PC-3 (cell line): ENCODE measurements around the gene CHKA. TPM values are rescaled to one million over a fixed set of nuclear protein-coding genes. Genes with fewer than 3 reads are reported as not detected.
A peak's percentile ranks its signal among the peaks of the same experiment; 100 is the strongest.

Source experiments
- ATAC-seq: fragments of 200-7000 bp; cut with Tn5 transposase; 2 replicates; pipeline ENCODE4 v1.9.1; 2020; ENCODE audit warnings: mild to moderate bottlenecking, moderate library complexity
- BruUV-seq: library from RNA; stranded (reverse); fragments of 400-500 nt; replicated peaks from 2 replicates; lab custom pipeline; 2021; lab: Mats Ljungman, UMichigan
- CTCF ChIA-PET: fragments of 300-600 bp; sonication (Branson Sonifier 250); formaldehyde crosslinking; loops from one replicate; lab custom pipeline; 2022; ENCODE audit warnings: antibody characterized with exemption; lab: Charles Lee
- POLR2A ChIA-PET: fragments of 300-600 bp; sonication (Branson Sonifier 250); formaldehyde crosslinking; loops from one replicate; lab custom pipeline; 2022; ENCODE audit warnings: antibody characterized with exemption; ENCODE audit not compliant: unreplicated experiment; lab: Charles Lee
- DNase-seq: peaks from one replicate; pipeline ENCODE4 v3.0.0-alpha.2; 2015
- H2AFZ ChIP-seq: fragments of 300-600 bp; sonication (generic); 2 replicates; pipeline ENCODE4 v1.6.0; 2016; ENCODE audit warnings: antibody characterized with exemption, low read length
- H3F3A ChIP-seq: fragments of 300-600 bp; sonication (generic); one replicate; pipeline ENCODE4 v1.6.0; 2017; ENCODE audit warnings: antibody characterized with exemption, low read length, control low read depth, mild to moderate bottlenecking; ENCODE audit not compliant: unreplicated experiment
- H3K27ac ChIP-seq: fragments of 300-600 bp; sonication (generic); 2 replicates; pipeline ENCODE4 v1.5.1; 2016; ENCODE audit warnings: mild to moderate bottlenecking, low read length
- H3K27me3 ChIP-seq: fragments of 300-600 bp; sonication (generic); 2 replicates; pipeline ENCODE4 v1.6.1; 2016; ENCODE audit warnings: low read length, mixed read lengths
- H3K36me3 ChIP-seq: fragments of 300-600 bp; sonication (generic); 2 replicates; pipeline ENCODE4 v1.6.1; 2016; ENCODE audit warnings: low read depth, mixed run types, low read length, mixed read lengths
- H3K4me1 ChIP-seq: fragments of 300-600 bp; sonication (generic); 2 replicates; pipeline ENCODE4 v1.5.1; 2016; ENCODE audit warnings: low read length; ENCODE audit not compliant: insufficient read depth
- H3K4me2 ChIP-seq: fragments of 300-600 bp; sonication (generic); 2 replicates; pipeline ENCODE4 v1.6.0; 2016; ENCODE audit warnings: low read length
- H3K4me3 ChIP-seq: fragments of 300-600 bp; sonication (generic); 2 replicates; pipeline ENCODE4 v1.5.1; 2016; ENCODE audit warnings: mild to moderate bottlenecking, low read length, mixed read lengths
- H3K79me2 ChIP-seq: fragments of 300-600 bp; sonication (generic); 2 replicates; pipeline ENCODE4 v1.6.1; 2017; ENCODE audit warnings: low read length, mixed read lengths
- H3K9ac ChIP-seq: fragments of 300-600 bp; sonication (generic); 2 replicates; pipeline ENCODE4 v1.6.0; 2016; ENCODE audit warnings: mild to moderate bottlenecking, low read length
- H3K9me2 ChIP-seq: fragments of 300-600 bp; sonication (generic); replicated peaks from 2 replicates; pipeline ENCODE4 v1.6.1; 2016; ENCODE audit warnings: mixed run types, low read length, mixed read lengths
- H3K9me3 ChIP-seq: fragments of 300-600 bp; sonication (generic); 2 replicates; pipeline ENCODE4 v1.6.1; 2016; ENCODE audit warnings: low read length, mixed read lengths
- H4K20me1 ChIP-seq: fragments of 300-600 bp; sonication (generic); 2 replicates; pipeline ENCODE4 v1.6.1; 2016; ENCODE audit warnings: low read length, mixed read lengths
- CTCF ChIP-seq: fragments of 300-600 bp; sonication (generic); conservative IDR thresholded peaks from 2 replicates; pipeline ENCODE4 v1.5.1; 2017; ENCODE audit warnings: antibody characterized with exemption, low read depth, mild to moderate bottlenecking, low read length
- intact Hi-C: fragments of 100-400 bp; cut with micrococcal nuclease; formaldehyde crosslinking; loops from 2 replicates; pipeline ENCODE4 v1.9.0; 2023
- microRNA-seq: library from miRNA; unstranded; fragments of <30 nt; microRNA quantifications from one replicate; pipeline ENCODE4 v1.1.0, GENCODE V29; 2020; ENCODE audit not compliant: unreplicated experiment
- total RNA-seq: library from RNA; depleted of rRNA; stranded (reverse); fragments of >200 nt; gene quantifications from 2 replicates; pipeline ENCODE4 v1.2.3, GENCODE V29; 2014; rRNA removed

Gene CHKA
- total RNA-seq, 1 experiment from 2014 or later: 57.5 TPM

DNA sequence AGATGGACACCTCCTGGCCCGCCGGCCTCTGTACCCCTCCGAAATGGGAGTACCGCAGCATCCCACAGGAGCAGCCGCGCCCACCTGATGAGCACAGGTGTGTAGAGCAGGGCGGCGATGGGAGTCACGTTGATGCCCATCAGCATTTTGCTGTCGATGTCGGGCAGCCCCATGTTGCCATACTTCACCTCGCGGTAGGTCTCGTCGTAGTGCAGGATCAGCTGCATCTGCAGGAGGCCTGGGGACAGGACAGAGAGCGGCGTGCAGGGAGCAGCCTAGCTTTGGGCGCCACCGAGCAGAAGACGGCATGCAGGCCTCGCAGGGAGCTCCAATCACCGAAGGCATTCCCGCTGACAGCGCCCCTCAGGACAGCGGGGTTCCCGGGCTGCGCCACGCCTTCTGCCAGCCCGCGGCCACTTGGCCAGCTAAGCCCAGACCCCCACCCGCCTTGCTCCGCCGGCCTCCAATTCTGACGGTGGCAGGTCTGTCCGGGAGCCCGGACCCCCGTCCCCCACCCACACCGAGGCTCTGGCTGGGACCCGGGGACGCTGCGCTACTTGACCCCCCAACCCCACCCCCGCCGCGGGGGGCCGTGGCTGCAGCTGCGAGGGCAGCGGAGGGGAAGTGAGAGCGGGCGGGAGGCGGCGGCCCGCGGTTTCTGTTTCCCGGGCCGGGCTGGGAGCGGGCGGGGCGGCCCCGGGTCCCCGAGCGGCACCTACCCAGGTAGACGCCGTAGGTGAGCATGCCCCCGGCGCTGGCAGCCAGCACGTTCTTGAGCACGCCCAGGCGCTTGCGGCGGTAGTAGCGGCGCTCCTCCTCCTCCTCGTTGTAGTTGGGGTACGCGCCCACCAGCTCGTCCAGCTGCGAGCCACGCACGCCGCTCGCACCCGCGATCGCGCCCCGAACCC, 118.0 kb downstream of the CHKA start:
- CTCF ChIA-PET: no interaction called here
- H3K36me3 ChIP-seq: no peaks in the 10 kb centered on the region
- H3K9me3 ChIP-seq: no peaks in the 10 kb centered on the region
- H3K79me2 ChIP-seq: no peaks in the 10 kb centered on the region
- H3K4me1 ChIP-seq: peaks cover 13% of the 10 kb centered on the region; the same call in 1 of the 2 replicates
- no peak overlapping the region for H3K27ac ChIP-seq
- peak; percentile 69 for ATAC-seq
- peak overlapping the region; percentile 85 for H2AFZ ChIP-seq
- H4K20me1 ChIP-seq: no peaks in the 10 kb centered on the region
- H3K9me2 ChIP-seq: no peaks in the 10 kb centered on the region
- DNase-seq: peak; percentile 48
- peak overlapping the region; percentile 99 for H3K4me2 ChIP-seq
- no peaks in the 10 kb centered on the region for H3K27me3 ChIP-seq
- H3K9ac ChIP-seq: peak overlapping the region; percentile 65
- POLR2A ChIA-PET: no interaction called here
- peak overlapping the region; percentile 83 for H3K4me3 ChIP-seq
- no peak for TF ChIP-seq CTCF
- no peaks in the 10 kb centered on the region for H3F3A ChIP-seq
- intact Hi-C loops: no loop called here
- no TSS peak for BruUV-seq

Small RNAs within 50 kb of the gene (microRNA-seq; reads per million reads assigned to microRNA genes)
- gene MIR4691 (not detected), gene MIR6753 (not detected), gene MIR7113 (1.5 reads per million)

Other genes with a start within 250 kb of the CHKA start
- 66.8 and 77.0 TPM in 2 replicates for gene UNC93B1, start 117.3 kb downstream of the CHKA start, total RNA-seq
- 26.0 and 28.1 TPM in 2 replicates for gene ALDH3B1, start 111.1 kb downstream of the CHKA start, total RNA-seq
- 560 and 576 TPM in 2 replicates for gene NDUFS8, start 90.7 kb downstream of the CHKA start, total RNA-seq
- gene TCIRG1, start 82.4 kb downstream of the CHKA start, total RNA-seq: 183 and 203 TPM in 2 replicates
- gene KMT5B, start 91.9 kb upstream of the CHKA start, total RNA-seq: 17.5 and 19.0 TPM in 2 replicates
- gene C11orf24, start 150.6 kb upstream of the CHKA start, total RNA-seq: 74.9 and 75.9 TPM in 2 replicates
- gene LRP5, start 191.2 kb upstream of the CHKA start, total RNA-seq: 64.3 and 83.5 TPM in 2 replicates